A549 treated with CORT108297 at 1 μM for 4 hours (cell line): ENCODE measurements around the gene IMPG1. TPM values are rescaled to one million over a fixed set of nuclear protein-coding genes. Genes with fewer than 3 reads are reported as not detected.

ENCODE experiments used
- total RNA-seq: library from RNA; stranded (reverse); fragments of 200-300 nt; extraction: Qiagen RNA extraction; gene quantifications from 5 replicates; pipeline ENCODE4 v1.2.3, GENCODE V29; 2022

The IMPG1 gene
- total RNA-seq = not detected in 5 replicates

GRCh38 chr6:76072562-76072961, at the start of gene IMPG1:
IMPG1 (minus strand) TSS chr6:76072662; CDS start chr6:76072488, 174 bp downstream.

